DND-41 (cell line): ENCODE measurements around the gene HECA.

ENCODE experiments used
- CTCF ChIP-seq: IDR thresholded peaks from 2 replicates; pipeline ENCODE4 v1.5.1; 2012; ENCODE audit warnings: borderline replicate concordance, low read length, moderate library complexity, mild to moderate bottlenecking; ENCODE audit not compliant: poor library complexity, severe bottlenecking; ENCODE audit errors: extremely low read depth
- EZH2 ChIP-seq: IDR thresholded peaks from 3 replicates; pipeline ENCODE4 v1.6.1; 2012; ENCODE audit warnings: borderline replicate concordance, low read depth, mild to moderate bottlenecking, moderate library complexity, low read length, inconsistent platforms; ENCODE audit not compliant: severe bottlenecking

GRCh38 chr6:139150920-139151319 is 16.0 kb downstream of the HECA start:
- TF ChIP-seq CTCF (no peak), EZH2 (no peak)
